Activated naive CD8-positive, alpha-beta T cell (primary cell): Measurements from ENCODE around the gene GATD1.
A peak's percentile ranks its signal among the peaks of the same experiment; 100 is the strongest.
"Not testable (repeated sequence)": the region's sequence is repeated elsewhere in the genome, so short reads cannot be mapped to it uniquely, and the experiment has no call there.

Source experiments
- H3K27ac Mint-ChIP-seq: one replicate; pipeline ENCODE4 v1.8.0; 2021; ENCODE audit warnings: mixed read lengths
- H3K27me3 Mint-ChIP-seq: one replicate; pipeline ENCODE4 v1.8.0; 2021; ENCODE audit warnings: mixed read lengths
- H3K36me3 Mint-ChIP-seq: one replicate; pipeline ENCODE4 v1.8.0; 2021; ENCODE audit warnings: mixed read lengths
- H3K4me1 Mint-ChIP-seq: one replicate; pipeline ENCODE4 v1.8.0; 2021; ENCODE audit warnings: low read depth, mixed read lengths
- H3K4me3 Mint-ChIP-seq: one replicate; pipeline ENCODE4 v1.8.0; 2021; ENCODE audit warnings: mild to moderate bottlenecking, mixed read lengths
- H3K9me3 Mint-ChIP-seq: one replicate; pipeline ENCODE4 v1.8.0; 2021; ENCODE audit warnings: low read depth, mixed read lengths

The GATD1 gene

DNA sequence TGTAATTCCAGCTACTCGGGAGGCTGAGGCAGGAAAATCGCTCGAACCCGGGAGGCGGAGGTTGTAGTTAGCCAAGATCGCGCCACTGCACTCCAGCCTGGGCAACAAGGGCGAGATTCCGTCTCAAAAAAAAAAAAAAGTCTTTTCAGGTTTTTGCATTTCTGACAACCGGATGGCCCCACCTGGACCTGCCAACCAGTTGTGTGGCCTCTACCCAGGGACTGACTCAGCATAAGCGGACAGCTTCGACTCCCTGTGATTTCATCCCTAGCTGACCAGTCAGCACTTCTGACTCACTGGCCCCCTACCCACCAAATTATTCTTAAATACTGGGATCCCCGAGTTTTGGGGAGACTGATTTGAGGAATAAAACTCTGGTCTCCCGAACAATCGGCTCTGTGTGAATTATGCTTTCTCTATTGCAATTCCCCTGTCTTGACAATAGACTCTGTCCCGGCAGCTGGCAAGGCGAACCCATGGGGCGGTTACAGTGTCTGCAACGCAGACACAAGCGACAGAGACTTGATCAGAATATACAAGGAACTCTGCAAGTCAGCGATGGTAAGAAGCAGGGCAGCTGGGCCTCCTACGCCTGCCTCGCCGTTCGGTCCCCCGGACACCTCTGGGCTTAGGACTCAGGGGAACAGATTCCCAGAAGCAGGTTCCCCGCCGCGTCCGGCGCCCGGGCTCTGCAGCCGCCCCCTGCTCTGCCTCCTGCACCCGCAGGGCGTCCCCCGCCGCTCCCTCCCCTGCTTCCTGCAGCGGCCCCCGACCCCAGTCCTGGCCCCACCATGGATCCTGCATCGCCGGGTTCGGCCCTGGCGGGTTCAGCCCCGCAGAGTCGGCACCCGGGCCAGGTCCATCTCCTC lies 30.8 kb downstream of the GATD1 start:
- Mint-ChIP-seq H3K27ac (peak overlapping the region; percentile 54), H3K9me3 (no peaks in the 10 kb centered on the region), H3K4me3 (peak overlapping the region; percentile 86), H3K27me3 (no peaks in the 10 kb centered on the region), H3K36me3 (no peaks in the 10 kb centered on the region), H3K4me1 (peaks cover 14% of the 10 kb centered on the region)

DNA sequence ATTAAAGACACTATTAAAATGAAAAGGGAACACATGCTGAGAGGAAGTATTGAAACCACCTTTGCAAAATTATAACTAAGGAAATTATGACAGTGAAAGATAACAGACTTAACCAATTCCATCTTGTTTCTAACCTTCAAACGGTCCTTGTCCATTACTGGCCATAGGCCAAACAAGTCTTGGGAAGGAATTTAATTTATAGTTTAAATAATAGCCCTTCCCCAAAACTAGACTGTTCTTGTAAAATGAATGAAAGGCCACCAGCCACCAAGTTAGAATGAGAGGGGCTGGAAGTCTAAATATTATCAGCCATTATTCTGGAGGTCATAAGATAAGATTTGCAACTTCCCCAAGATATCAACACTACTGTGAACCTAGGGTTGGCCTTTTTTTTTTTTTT lies 31.9 kb downstream of the GATD1 start:
- H3K4me1 Mint-ChIP-seq, result peaks cover 14% of the 10 kb centered on the region
- no peaks in the 10 kb centered on the region for H3K9me3 Mint-ChIP-seq
- H3K36me3 Mint-ChIP-seq, result no peaks in the 10 kb centered on the region
- peak overlapping the region; percentile 20 for H3K4me3 Mint-ChIP-seq
- H3K27me3 Mint-ChIP-seq, result no peaks in the 10 kb centered on the region
- no peak overlapping the region for H3K27ac Mint-ChIP-seq

DNA sequence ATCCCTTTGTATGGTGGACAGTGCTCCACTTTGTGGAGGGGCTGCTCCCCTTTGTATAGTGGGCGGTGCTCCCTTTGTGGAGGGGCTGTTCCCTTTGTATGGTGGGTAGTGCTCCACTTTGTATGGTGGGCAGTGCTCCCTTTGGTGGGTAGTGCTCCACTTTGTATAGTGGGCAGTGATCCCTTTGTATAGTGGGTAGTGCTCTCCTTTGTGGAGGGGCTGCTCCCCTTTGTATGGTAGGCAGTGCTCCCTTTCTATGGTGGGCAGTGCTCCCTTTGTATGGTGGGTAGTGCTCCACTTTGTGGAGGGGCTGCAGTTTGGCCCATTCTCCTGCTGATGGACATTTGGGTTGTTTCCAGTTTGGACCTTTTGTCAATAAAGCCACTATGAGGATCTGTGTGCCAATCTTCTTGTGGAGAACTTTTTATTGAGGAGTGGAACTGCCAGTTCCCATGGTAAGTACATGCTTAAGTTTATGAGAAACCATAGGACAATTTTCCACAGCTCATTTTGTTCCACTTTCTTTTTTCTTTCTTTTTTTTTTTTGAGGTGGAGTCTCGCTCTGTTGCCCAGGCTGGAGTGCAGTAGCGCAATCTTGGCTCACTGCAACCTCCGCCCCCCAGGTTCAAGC lies 34.6 kb downstream of the GATD1 start:
- peaks cover 8% of the 10 kb centered on the region for H3K4me1 Mint-ChIP-seq
- no peaks in the 10 kb centered on the region for H3K27me3 Mint-ChIP-seq
- no peak overlapping the region for H3K27ac Mint-ChIP-seq
- H3K36me3 Mint-ChIP-seq, result no peaks in the 10 kb centered on the region
- H3K4me3 Mint-ChIP-seq, result no peak overlapping the region
- H3K9me3 Mint-ChIP-seq, result no peaks in the 10 kb centered on the region

DNA sequence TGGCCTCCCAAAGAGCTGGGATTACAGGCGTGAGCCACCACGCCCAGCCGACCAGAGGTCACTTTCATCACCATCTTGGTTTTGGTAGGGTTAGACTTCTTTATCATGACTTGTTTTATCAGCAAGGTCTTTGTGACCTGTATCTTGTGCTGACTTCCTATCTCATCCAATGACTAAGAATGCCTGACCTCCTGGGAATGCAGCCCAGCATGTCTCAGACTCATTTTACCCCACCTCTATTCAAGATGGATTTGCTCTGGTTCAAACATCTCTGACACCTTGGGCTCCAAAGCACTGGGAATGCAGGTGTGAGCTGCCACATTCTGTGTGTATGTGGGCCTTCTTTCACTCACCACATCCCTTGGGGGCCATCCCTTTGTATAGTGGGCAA lies 35.1 kb downstream of the GATD1 start:
- Mint-ChIP-seq H3K27me3 (no peaks in the 10 kb centered on the region), H3K9me3 (no peaks in the 10 kb centered on the region), H3K4me3 (no peak overlapping the region)

DNA sequence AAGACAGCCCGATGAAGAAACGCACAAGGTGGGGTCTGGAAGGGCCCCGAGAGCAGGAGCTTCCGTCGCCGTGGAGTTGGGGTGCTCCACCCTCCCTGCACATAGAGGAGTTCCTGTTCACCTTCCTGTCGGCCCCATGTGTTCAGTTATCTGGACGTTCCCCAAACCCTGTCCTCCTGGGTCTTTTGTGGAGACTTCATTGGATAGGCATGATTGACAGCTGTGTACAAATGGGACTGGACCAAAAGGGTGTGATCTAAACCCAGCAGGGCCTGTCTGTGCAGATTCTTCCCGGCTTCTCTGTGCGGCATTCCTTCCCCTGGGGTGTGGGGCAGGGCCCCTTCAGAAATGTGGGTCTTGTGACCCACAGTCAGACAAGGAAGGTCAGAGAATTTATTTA lies 39.4 kb downstream of the GATD1 start:
- not testable (repeated sequence) for H3K36me3 Mint-ChIP-seq, H3K9me3 Mint-ChIP-seq, H3K27me3 Mint-ChIP-seq, H3K27ac Mint-ChIP-seq
- Mint-ChIP-seq H3K4me3 (peak overlapping the region; percentile 25), H3K4me1 (peaks cover 15% of the 10 kb centered on the region)

More for the DNA sequence above, 35.1 kb downstream of the GATD1 start:
- Mint-ChIP-seq H3K27ac (no peak overlapping the region), H3K36me3 (no peaks in the 10 kb centered on the region), H3K4me1 (peaks cover 14% of the 10 kb centered on the region)

DNA sequence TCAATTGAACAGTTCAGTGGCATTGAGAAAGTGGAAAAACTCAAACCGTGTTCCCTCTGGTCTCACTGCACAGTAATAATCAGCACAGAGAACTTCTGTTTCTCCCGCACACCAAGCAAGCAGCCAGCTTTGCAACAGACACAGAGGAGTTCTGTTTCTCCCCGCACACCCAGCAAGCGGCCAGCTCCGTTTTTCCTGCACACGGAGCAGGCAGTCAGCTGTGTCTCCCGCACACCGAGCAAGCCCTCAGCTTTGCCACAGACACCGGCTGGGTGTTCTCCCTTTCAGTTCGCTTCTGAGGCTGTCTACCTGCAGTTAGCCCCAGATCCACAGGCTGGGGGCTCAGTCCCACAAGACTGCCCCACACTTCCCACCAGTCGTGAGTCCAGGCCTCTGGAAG lies 39.9 kb downstream of the GATD1 start:
- H3K27ac Mint-ChIP-seq, result no peak overlapping the region
- no peaks in the 10 kb centered on the region for H3K36me3 Mint-ChIP-seq
- no peaks in the 10 kb centered on the region for H3K9me3 Mint-ChIP-seq
- peaks cover 15% of the 10 kb centered on the region for H3K4me1 Mint-ChIP-seq
- H3K4me3 Mint-ChIP-seq, result peak overlapping the region; percentile 25
- no peaks in the 10 kb centered on the region for H3K27me3 Mint-ChIP-seq

DNA sequence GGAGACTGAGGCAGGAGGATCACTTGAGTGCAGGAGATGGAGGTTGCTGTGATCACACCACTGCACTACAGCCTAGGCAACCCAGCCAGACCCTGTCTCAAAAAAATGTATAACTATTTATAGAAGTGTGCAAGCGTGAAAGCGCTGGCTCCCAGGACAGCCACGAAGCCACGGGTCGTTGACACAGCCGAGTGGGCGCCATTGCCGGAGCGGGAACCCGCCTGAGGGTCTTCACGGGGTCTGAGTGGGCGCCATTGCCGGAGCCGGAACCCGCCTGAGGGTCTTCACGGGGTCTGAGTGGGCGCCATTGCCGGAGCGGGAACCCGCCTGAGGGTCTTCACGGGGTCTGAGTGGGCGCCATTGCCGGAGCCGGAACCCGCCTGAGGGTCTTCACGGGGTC lies 42.7 kb downstream of the GATD1 start:
- H3K4me3 Mint-ChIP-seq, H3K9me3 Mint-ChIP-seq, H3K27me3 Mint-ChIP-seq, H3K27ac Mint-ChIP-seq, H3K36me3 Mint-ChIP-seq: not testable (repeated sequence)
- H3K4me1 Mint-ChIP-seq, result peaks cover 15% of the 10 kb centered on the region

DNA sequence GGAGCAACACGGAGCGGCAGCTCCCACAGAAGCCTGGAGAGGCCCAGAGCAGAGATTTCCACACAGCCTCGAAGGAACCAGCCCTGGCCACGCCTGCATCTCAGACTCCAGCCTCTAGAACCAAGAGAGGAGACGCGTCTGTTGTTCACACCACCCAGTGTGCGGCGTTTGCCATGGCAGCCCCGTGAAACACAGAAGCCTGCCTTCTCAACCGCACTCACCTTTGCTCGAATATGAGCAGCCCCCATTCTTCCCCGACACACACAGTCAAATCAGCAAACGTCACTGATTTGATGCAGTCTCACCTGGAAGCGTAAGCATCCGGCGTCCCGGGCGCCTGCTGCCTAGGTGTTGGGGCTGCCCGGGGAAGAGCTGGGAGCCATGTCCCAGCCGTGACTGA lies 44.2 kb downstream of the GATD1 start:
- H3K36me3 Mint-ChIP-seq, result no peaks in the 10 kb centered on the region
- H3K4me3 Mint-ChIP-seq, result no peak overlapping the region
- H3K27me3 Mint-ChIP-seq, result no peaks in the 10 kb centered on the region

DNA sequence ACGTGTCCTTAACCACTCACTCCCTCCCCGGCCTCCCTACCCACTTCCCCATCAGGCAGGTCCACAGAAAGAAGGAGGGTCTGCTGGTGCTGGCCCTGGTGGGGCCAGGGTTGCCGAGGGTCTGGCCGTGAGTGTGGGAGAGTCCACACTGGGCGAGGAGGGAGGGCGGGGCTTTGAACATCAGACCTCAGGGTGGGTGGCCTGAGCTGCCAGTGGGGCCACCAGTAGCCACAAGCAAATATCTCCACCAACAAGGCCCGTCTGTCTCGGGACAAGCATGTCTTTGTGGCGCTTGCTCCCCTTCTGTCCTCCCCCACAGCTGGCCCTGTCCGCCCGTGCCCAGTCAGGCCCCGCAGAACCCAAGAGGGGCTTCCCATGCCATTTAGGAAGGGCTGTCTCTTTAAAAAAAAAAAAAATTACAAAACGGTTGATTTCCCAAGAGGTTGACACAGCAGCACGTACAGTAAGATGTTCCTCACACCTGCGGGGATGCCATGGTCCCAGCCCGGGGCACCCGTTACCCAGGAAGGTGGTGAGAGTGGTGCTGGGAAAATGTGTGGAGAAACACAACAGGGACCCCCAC lies 47.7 kb downstream of the GATD1 start:
- H3K4me1 Mint-ChIP-seq, result peaks cover 6% of the 10 kb centered on the region
- H3K36me3 Mint-ChIP-seq, result no peaks in the 10 kb centered on the region
- H3K9me3 Mint-ChIP-seq, result no peaks in the 10 kb centered on the region
- no peaks in the 10 kb centered on the region for H3K27me3 Mint-ChIP-seq
- H3K27ac Mint-ChIP-seq, result no peak overlapping the region
- no peak overlapping the region for H3K4me3 Mint-ChIP-seq

More for the DNA sequence above, 44.2 kb downstream of the GATD1 start:
- Mint-ChIP-seq H3K9me3 (no peaks in the 10 kb centered on the region), H3K4me1 (peaks cover 14% of the 10 kb centered on the region), H3K27ac (no peak overlapping the region)

DNA sequence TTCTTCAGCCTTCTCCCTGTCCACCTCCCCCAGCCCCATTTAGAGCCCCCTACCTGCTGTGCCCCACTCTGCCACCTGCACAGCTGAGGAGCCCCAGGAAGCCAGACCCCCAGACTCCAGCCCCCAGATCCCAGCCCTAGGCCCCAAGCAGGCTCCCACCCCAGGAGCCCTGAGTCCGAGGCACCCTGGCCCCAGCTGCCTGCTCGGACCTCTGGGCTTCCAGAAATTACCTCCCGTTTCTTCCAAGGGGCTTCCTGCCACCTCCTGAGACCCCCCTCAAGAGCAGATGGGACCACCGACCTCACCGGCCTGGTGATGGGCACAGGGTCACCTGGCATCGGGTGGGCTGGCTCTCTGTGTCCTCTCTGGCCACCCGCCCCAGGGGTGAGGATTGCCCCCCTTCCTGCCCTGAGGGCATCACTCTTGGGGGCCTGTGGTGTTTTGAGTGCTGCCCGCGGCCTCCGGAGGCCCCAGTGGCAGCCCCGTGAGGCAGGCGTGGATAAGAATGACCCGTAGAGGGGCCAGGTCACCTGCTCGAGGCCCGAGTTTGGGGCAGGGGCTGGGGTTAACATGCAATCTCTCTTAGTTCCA lies 48.3 kb downstream of the GATD1 start:
- Mint-ChIP-seq H3K36me3 (no peaks in the 10 kb centered on the region), H3K4me1 (peaks cover 6% of the 10 kb centered on the region), H3K9me3 (no peaks in the 10 kb centered on the region), H3K4me3 (no peak overlapping the region), H3K27me3 (no peaks in the 10 kb centered on the region), H3K27ac (no peak overlapping the region)

DNA sequence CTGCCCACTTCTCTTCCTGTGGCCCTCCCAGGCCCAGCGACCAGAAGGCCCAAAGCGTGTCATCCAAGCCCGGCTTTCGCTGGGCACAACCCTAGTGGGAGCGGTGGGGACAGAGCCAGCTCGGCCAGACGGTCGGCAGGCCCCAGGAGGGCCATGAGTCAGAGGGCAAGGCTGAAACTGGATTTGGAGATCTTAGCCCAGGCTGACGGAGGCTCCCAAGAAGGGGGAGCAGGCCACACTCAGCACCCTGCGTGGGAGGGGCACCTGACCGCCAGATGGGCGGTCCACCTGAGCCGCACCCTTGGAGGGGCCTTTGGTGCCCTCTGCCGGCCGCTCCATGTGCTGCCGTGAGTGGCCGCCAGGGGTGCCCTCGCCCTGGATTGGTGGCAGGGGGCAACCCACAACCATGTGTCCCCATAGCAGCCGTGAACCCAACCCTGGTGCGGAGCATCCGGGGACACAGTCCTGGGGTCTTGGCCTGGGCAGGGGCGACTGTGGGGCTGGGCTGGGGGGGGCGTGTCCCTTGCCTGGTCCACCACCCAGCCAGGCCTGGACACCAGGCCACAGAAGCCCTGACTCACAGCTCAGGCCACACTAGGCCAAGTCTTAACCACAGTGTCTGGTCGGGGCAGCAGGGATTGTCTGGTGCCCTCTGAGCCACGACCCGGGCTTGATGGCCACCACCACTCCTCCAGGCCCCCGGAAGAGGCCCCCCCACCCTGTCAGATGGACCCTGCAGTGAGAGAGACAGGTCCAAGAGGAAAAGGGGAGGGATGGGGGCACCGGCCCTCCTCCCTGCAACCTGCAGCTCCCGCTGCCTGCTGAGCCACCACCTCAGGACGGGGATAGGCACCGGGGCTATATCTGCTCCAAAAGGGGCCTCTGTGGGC lies 49.2 kb downstream of the GATD1 start:
- Mint-ChIP-seq H3K36me3 (no peaks in the 10 kb centered on the region), H3K4me3 (no peak overlapping the region), H3K9me3 (no peaks in the 10 kb centered on the region), H3K4me1 (peaks cover 9% of the 10 kb centered on the region), H3K27me3 (peaks cover 2% of the 10 kb centered on the region), H3K27ac (no peak overlapping the region)

DNA sequence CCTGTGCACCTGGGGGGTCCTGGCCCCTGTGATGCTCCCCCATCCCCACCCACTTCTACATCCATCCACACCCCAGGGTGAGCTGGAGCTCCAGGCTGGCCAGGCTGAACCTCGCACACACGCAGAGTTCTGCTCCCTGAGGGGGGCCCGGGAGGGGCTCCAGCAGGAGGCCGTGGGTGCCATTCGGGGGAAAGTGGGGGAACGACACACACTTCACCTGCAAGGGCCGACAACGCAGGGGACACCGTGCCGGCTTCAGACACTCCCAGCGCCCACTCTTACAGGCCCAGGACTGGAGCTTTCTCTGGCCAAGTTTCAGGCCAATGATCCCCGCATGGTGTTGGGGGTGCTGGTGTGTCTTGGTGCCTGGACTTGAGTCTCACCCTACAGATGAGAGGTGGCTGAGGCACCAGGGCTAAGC lies 50.0 kb downstream of the GATD1 start:
- Mint-ChIP-seq H3K4me3 (no peak overlapping the region), H3K36me3 (no peaks in the 10 kb centered on the region), H3K27ac (no peak overlapping the region), H3K9me3 (no peaks in the 10 kb centered on the region), H3K4me1 (peaks cover 11% of the 10 kb centered on the region), H3K27me3 (peaks cover 4% of the 10 kb centered on the region)

DNA sequence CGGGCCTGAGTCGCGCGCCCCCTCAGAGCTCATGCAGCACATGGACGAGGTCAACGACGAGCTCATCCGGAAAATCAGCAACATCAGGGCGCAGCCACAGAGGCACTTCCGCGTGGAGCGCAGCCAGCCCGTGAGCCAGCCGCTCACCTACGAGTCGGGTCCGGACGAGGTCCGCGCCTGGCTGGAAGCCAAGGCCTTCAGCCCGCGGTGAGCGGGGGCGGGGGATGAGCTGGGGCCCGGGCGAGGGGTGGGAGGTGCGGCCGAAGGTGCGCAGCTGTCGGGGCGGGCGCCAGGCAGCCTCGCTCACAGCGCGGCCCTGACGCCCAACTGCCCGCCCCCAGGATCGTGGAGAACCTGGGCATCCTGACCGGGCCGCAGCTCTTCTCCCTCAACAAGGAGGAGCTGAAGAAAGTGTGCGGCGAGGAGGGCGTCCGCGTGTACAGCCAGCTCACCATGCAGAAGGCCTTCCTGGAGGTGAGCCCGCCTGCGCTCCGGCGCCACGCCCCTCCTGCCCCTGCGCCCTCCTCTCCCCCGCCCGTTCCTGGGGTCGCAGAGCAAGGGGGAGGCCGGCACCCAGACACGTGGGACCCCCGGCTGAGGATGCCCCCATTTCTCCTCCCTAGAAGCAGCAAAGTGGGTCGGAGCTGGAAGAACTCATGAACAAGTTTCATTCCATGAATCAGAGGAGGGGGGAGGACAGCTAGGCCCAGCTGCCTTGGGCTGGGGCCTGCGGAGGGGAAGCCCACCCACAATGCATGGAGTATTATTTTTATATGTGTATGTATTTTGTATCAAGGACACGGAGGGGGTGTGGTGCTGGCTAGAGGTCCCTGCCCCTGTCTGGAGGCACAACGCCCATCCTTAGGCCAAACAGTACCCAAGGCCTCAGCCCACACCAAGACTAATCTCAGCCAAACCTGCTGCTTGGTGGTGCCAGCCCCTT lies 50.7 kb downstream of the GATD1 start:
- no peak overlapping the region for H3K27ac Mint-ChIP-seq
- no peaks in the 10 kb centered on the region for H3K36me3 Mint-ChIP-seq
- peaks cover 4% of the 10 kb centered on the region for H3K27me3 Mint-ChIP-seq
- H3K4me3 Mint-ChIP-seq, result peak overlapping the region; percentile 51
- H3K9me3 Mint-ChIP-seq, result no peaks in the 10 kb centered on the region
- H3K4me1 Mint-ChIP-seq, result peaks cover 12% of the 10 kb centered on the region
